IMR-90 (cell line): ENCODE results near the gene SCARF1. TPM values are rescaled to one million over a fixed set of nuclear protein-coding genes. Genes with fewer than 3 reads are reported as not detected.

Source experiments
- ATAC-seq: fragments of 200-7000 bp; cut with Tn5 transposase; 2 replicates; pipeline ENCODE4 v1.9.1; 2020; ENCODE audit warnings: low read depth, mild to moderate bottlenecking, moderate library complexity
- BruUV-seq: library from RNA; stranded (reverse); fragments of 400-500 nt; replicated peaks from 2 replicates; lab custom pipeline; 2021; lab: Mats Ljungman, UMichigan
- CTCF ChIA-PET: fragments of 300-600 bp; formaldehyde crosslinking; extraction: SDS; loops from one replicate; lab custom pipeline; 2021; ENCODE audit warnings: antibody characterized with exemption; lab: Yijun Ruan, JAX
- POLR2A ChIA-PET: fragments of 300-600 bp; sonication (Branson Sonifier 250); formaldehyde crosslinking; loops from one replicate; lab custom pipeline; 2022; ENCODE audit warnings: antibody characterized with exemption; ENCODE audit not compliant: unreplicated experiment; lab: Charles Lee
- DNase-seq: peaks from one replicate; pipeline ENCODE4 v3.0.0; 2013
- H2AFZ ChIP-seq: replicated peaks from 2 replicates; pipeline ENCODE3; 2013; ENCODE audit warnings: low read length, mild to moderate bottlenecking; ENCODE audit not compliant: poor library complexity
- H2AK5ac ChIP-seq: 2 replicates; pipeline ENCODE4 v1.6.1; 2013; ENCODE audit warnings: low read depth, low read length, inconsistent platforms
- H2AK9ac ChIP-seq: replicated peaks from 2 replicates; pipeline ENCODE3; 2013; ENCODE audit warnings: mild to moderate bottlenecking, low read depth, low read length, moderate library complexity; ENCODE audit not compliant: poor library complexity
- H2BK120ac ChIP-seq: 2 replicates; pipeline ENCODE4 v1.6.1; 2013; ENCODE audit warnings: low read depth, low read length, inconsistent platforms
- H2BK15ac ChIP-seq: 3 replicates; pipeline ENCODE4 v1.6.1; 2013; ENCODE audit warnings: low read depth, low read length, inconsistent platforms
- H2BK20ac ChIP-seq: 2 replicates; pipeline ENCODE4 v1.6.1; 2013; ENCODE audit warnings: low read depth, mild to moderate bottlenecking, inconsistent platforms, low read length, moderate library complexity
- H2BK5ac ChIP-seq: 2 replicates; pipeline ENCODE4 v1.6.1; 2013; ENCODE audit warnings: mild to moderate bottlenecking, low read depth, low read length, inconsistent platforms; ENCODE audit not compliant: poor library complexity, severe bottlenecking
- H3K14ac ChIP-seq: replicated peaks from 2 replicates; pipeline ENCODE4 v1.6.1; 2013; ENCODE audit warnings: low read depth, low read length, inconsistent platforms
- H3K18ac ChIP-seq: 2 replicates; pipeline ENCODE4 v1.6.1; 2013; ENCODE audit warnings: low read depth, low read length, control low read depth
- H3K23ac ChIP-seq: 2 replicates; pipeline ENCODE4 v1.6.1; 2013; ENCODE audit warnings: low read depth, low read length, inconsistent platforms
- H3K27ac ChIP-seq: 2 replicates; pipeline ENCODE4 v1.5.1; 2013; ENCODE audit warnings: mild to moderate bottlenecking, control low read depth, low read length; ENCODE audit not compliant: insufficient read depth
- H3K27me3 ChIP-seq: 2 replicates; pipeline ENCODE4 v1.6.1; 2013; ENCODE audit warnings: low read length; ENCODE audit not compliant: control insufficient read depth, insufficient read depth
- H3K36me3 ChIP-seq: 2 replicates; pipeline ENCODE4 v1.6.1; 2013; ENCODE audit warnings: low read length, mixed read lengths; ENCODE audit not compliant: control insufficient read depth, insufficient read depth
- H3K4ac ChIP-seq: 2 replicates; pipeline ENCODE4 v1.6.1; 2013; ENCODE audit warnings: low read depth, low read length, inconsistent platforms
- H3K4me1 ChIP-seq: 2 replicates; pipeline ENCODE4 v1.6.1; 2013; ENCODE audit warnings: low read length, mixed read lengths; ENCODE audit not compliant: control insufficient read depth, insufficient read depth
- H3K4me2 ChIP-seq: 2 replicates; pipeline ENCODE4 v1.6.1; 2013; ENCODE audit warnings: low read depth, mild to moderate bottlenecking, control low read depth, low read length, moderate library complexity
- H3K4me3 ChIP-seq: 2 replicates; pipeline ENCODE4 v1.5.1; 2013; ENCODE audit warnings: low read depth, mild to moderate bottlenecking, control low read depth, low read length, moderate library complexity; ENCODE audit not compliant: insufficient read depth
- H3K56ac ChIP-seq: 2 replicates; pipeline ENCODE4 v1.6.1; 2013; ENCODE audit warnings: low read length, inconsistent platforms; ENCODE audit not compliant: insufficient read depth; ENCODE audit errors: extremely low read depth
- H3K79me1 ChIP-seq, 2 experiments: 2 replicates each; pipeline ENCODE4 v1.6.1; 2013; ENCODE audit warnings: low read length in 2 of 2, inconsistent platforms in 1 of 2, low read depth in 1 of 2
- H3K9ac ChIP-seq: 2 replicates; pipeline ENCODE4 v1.6.1; 2013; ENCODE audit warnings: low read depth, low read length, control low read depth
- H3K9me1 ChIP-seq: 2 replicates; pipeline ENCODE4 v1.6.1; 2013; ENCODE audit warnings: low read length, inconsistent platforms; ENCODE audit not compliant: insufficient read depth
- H3K9me3 ChIP-seq: 2 replicates; pipeline ENCODE4 v1.6.1; 2013; ENCODE audit warnings: low read length; ENCODE audit not compliant: control insufficient read depth, insufficient read depth
- H4K20me1 ChIP-seq: 2 replicates; pipeline ENCODE4 v1.6.1; 2013; ENCODE audit warnings: low read length, inconsistent platforms; ENCODE audit not compliant: insufficient read depth
- H4K5ac ChIP-seq: 2 replicates; pipeline ENCODE4 v1.6.1; 2013; ENCODE audit warnings: mild to moderate bottlenecking, low read depth, low read length, control low read depth
- H4K8ac ChIP-seq, 2 experiments: 2 replicates each; pipeline ENCODE4 v1.6.1; 2013; ENCODE audit warnings: low read depth in 2 of 2, low read length in 2 of 2, control low read depth in 1 of 2, inconsistent platforms in 1 of 2
- H4K91ac ChIP-seq: 2 replicates; pipeline ENCODE4 v1.6.1; 2013; ENCODE audit warnings: low read depth, low read length, inconsistent platforms; ENCODE audit not compliant: insufficient read depth
- BHLHE40 ChIP-seq: fragments of 150-350 bp; IDR thresholded peaks from 2 replicates; pipeline ENCODE4 v1.6.1; 2016; ENCODE audit warnings: mild to moderate bottlenecking, low read depth, low read length
- NFE2L2 ChIP-seq: fragments of 150-350 bp; IDR thresholded peaks from 2 replicates; pipeline ENCODE4 v1.6.1; 2016; ENCODE audit warnings: low read depth, mild to moderate bottlenecking, low read length
- RAD21 ChIP-seq: IDR thresholded peaks from 2 replicates; pipeline ENCODE4 v1.6.1; 2012; ENCODE audit warnings: low read length, improper control_type of control experiment
- WGBS, 2 experiments: methylation state at CpG; one replicate each; pipeline versions ENCODE4 v1.1.5 to v1.1.7; 2013; ENCODE audit warnings: missing lambda C conversion rate in 2 of 2; ENCODE audit not compliant: insufficient read length in 1 of 2; ENCODE audit errors: extremely low coverage in 2 of 2; 5-methylcytosine and 5-hydroxymethylcytosine counted together
- dilution Hi-C: fragments of 300-500 bp; cut with HindIII; formaldehyde crosslinking; loops from one replicate; pipeline ENCODE4 v1.14.3; 2018; ENCODE audit warnings: low sequenced_read_pairs; ENCODE audit not compliant: unreplicated experiment
- in situ Hi-C: fragments of 300-500 bp; cut with MboI; formaldehyde crosslinking; loops from 3 replicates; pipeline ENCODE4 v1.14.3; 2019; ENCODE audit warnings: low sequenced_read_pairs, inconsistent platforms, mixed read lengths
- intact Hi-C: fragments of 100-400 bp; cut with micrococcal nuclease; formaldehyde crosslinking; loops from 2 replicates; pipeline ENCODE4 v1.10.0; 2022
- polyA plus RNA-seq, 3 experiments: library from polyadenylated mRNA; depleted of rRNA; stranded (reverse); fragments of >200 nt; gene quantifications; 2 replicates each; pipeline ENCODE4 v1.2.3, GENCODE V29; 2012; ENCODE audit warnings: low replicate concordance in 1 of 3
- total RNA-seq: library from RNA; depleted of rRNA; stranded (reverse); fragments of >200 nt; gene quantifications from 2 replicates; pipeline ENCODE4 v1.2.3, GENCODE V29; 2012

The SCARF1 gene
- total and polyA plus RNA-seq, 2 of the 4 experiments (the other 2 are of a cell fraction): 0.18 to 0.43 TPM

DNA sequence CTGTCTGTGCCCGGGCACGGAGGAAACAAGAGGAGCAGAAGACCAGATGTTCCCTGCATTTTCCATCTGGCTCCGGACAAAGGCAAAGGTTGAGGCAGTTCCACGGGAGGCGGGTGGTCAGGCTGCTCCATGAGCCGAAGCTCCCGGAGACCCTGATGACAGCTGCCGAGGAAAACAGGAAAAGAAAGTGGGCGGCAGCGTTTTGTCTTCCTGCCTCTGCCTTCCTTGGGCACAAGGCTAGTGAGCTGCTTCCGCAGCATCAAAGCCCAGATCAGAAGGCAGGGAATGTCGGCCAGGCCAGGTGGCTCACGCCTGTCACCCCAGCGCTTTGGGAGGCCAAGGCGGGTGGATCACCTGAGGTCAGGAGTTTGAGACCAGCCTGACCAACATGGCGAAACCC, 33.1 kb downstream of the SCARF1 start:
- H3K56ac ChIP-seq: no peak overlapping the region
- H4K91ac ChIP-seq: no peak overlapping the region
- no peak overlapping the region for H4K5ac ChIP-seq
- no peaks in the 10 kb centered on the region for H3K79me1 ChIP-seq
- H2AFZ ChIP-seq: no peak overlapping the region
- intact Hi-C loops: no loop called here
- no peaks in the 10 kb centered on the region for H3K27me3 ChIP-seq
- H3K4ac ChIP-seq: no peak overlapping the region
- no peaks in the 10 kb centered on the region for H3K36me3 ChIP-seq
- 81% methylated on average over 12 of the region's 16 CpGs; no CpG with 5 or more reads in 1 of the 2 experiments for WGBS, 2 experiments
- no peak overlapping the region for H2BK20ac ChIP-seq
- H2BK15ac ChIP-seq: no peak overlapping the region
- no peak overlapping the region for H3K4me3 ChIP-seq
- no peak overlapping the region for H2AK9ac ChIP-seq
- H3K27ac ChIP-seq: no peak overlapping the region
- peaks cover 4% of the 10 kb centered on the region; the same call in 1 of the 2 replicates for H3K4me1 ChIP-seq
- no peaks in the 10 kb centered on the region for H3K9me3 ChIP-seq
- ATAC-seq (no peak), DNase-seq (no peak)
- no peak overlapping the region for H2BK120ac ChIP-seq
- in situ Hi-C loops: no loop called here
- ChIA-PET CTCF (no interaction called here), POLR2A (no interaction called here)
- H4K20me1 ChIP-seq: no peaks in the 10 kb centered on the region
- TF ChIP-seq RAD21 (no peak), BHLHE40 (no peak), NFE2L2 (no peak)
- no peak overlapping the region for H2AK5ac ChIP-seq
- H3K23ac ChIP-seq: no peak overlapping the region
- no peak overlapping the region for H3K9ac ChIP-seq
- dilution Hi-C loops: no loop called here
- no peak overlapping the region for H4K8ac ChIP-seq
- H3K9me1 ChIP-seq: no peaks in the 10 kb centered on the region; the same call in 1 of the 2 replicates
- no peak overlapping the region for H3K18ac ChIP-seq
- no peak overlapping the region for H3K4me2 ChIP-seq
- H3K14ac ChIP-seq: no peak overlapping the region
- no TSS peak for BruUV-seq
- no peak overlapping the region for H2BK5ac ChIP-seq
